HG03442 (cell line): ENCODE measurements around the gene ACSL5.
A peak's percentile ranks its signal among the peaks of the same experiment; 100 is the strongest.
"Not testable (repeated sequence)": the region's sequence is repeated elsewhere in the genome, so short reads cannot be mapped to it uniquely, and the experiment has no call there.

Source experiments
- ATAC-seq: cut with Tn5 transposase; IDR thresholded peaks from one replicate; pipeline ENCODE4 v1.9.1; 2021; ENCODE audit warnings: mild to moderate bottlenecking, moderate library complexity; ENCODE audit not compliant: unreplicated experiment

Gene ACSL5

GRCh38 chr10:112406806-112407205 is 32.9 kb downstream of the ACSL5 start:
- ATAC-seq, result not testable (repeated sequence)

DNA sequence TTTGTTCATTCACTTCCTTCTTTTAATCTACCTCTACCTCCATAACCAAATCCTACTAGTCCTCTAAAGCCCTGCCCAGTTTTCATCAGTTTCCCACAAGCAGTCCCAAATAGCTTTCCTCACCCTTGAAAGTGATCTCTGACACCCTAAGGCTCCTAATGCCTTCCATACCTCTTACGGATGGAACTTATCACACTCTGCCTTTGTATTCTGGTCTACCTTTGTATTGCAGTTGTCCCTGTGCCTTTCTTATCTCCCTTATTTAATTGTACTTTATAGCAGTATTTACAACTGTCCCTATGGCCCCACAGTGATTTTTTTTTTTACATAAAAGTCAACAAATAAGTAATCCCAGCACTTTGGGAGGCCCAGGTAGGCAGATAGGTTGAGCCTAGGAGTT is 33.8 kb downstream of the ACSL5 start:
- no peak for ATAC-seq

- ATAC-seq, result no peak
Observed at GRCh38 chr10:112409299-112409698, 35.4 kb downstream of the ACSL5 start.

- no peak for ATAC-seq
Observed at GRCh38 chr10:112409755-112410154, 35.8 kb downstream of the ACSL5 start.

DNA sequence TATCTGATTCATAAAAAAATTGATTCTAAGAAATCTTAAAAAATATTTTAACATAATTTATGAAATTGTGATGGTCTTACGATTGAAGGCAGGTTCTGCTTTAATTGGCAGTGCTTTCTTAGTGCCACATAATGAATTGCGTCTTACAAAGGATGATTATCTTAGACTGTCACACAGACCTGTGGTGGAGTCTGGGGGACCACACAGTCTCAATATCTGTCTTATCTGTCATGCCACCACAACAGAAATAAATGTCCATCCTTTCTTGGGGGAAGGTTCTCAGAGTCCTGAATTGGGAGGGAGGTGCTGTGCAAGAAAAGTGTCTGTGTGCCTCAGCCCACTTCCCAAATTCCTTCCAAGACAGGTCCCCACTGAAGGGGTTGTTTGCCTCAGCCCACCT is 38.8 kb downstream of the ACSL5 start:
- ATAC-seq, result no peak

DNA sequence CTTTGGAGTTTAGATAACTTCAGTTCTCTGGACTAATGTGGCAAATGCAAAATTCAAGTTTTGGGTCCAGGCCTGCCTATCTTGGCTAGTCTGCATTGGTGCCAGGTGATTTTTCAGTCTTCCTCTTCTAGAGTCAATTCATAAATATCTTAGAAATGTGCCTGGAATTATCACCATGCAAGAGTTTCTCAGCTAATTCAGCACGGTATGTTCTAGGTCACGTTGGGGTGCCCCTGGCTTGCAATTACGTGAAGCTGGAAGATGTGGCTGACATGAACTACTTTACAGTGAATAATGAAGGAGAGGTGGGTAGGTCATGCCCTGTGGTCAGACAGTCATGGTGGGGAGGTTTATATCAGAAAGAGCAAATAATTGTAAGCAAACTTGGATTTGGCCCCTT is 47.8 kb downstream of the ACSL5 start:
- no peak for ATAC-seq

DNA sequence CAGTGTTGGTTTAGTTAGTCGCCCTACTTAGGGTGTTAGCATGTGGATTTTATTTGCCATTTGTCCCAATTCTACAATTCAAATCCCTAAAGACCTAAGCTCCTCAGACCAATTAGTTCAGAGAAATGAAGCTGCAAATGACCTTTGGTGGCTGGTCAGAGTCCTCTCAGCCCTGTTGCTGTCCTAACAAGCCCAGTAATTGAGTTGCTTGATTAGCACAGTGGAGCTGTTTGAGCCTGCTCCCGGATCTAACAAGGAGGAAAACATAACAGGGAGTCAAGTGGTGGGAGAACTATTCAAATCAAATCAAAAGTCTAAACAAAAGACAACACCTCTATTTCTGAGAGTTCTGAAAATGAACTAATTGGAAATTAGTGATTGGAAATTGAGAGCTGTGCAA is 50.7 kb downstream of the ACSL5 start:
- ATAC-seq, result no peak

DNA sequence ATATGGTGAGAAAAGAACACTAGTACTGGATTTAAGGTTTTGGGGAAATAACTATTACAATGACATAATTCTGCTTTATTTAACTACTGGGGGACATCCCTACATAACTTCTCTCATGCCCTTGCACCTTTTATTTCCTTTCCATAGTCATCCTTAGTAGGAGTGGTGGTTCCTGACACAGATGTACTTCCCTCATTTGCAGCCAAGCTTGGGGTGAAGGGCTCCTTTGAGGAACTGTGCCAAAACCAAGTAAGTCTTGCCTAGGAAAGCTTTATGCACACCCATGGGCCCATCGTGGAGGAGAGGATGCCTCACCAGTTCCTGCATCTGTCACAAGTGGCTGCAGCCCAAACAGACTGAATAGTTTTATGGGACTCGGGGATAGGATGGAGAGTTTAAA is 52.2 kb downstream of the ACSL5 start:
- no peak for ATAC-seq

GRCh38 chr10:112429147-112429546 is 55.2 kb downstream of the ACSL5 start:
- no peak for ATAC-seq

DNA sequence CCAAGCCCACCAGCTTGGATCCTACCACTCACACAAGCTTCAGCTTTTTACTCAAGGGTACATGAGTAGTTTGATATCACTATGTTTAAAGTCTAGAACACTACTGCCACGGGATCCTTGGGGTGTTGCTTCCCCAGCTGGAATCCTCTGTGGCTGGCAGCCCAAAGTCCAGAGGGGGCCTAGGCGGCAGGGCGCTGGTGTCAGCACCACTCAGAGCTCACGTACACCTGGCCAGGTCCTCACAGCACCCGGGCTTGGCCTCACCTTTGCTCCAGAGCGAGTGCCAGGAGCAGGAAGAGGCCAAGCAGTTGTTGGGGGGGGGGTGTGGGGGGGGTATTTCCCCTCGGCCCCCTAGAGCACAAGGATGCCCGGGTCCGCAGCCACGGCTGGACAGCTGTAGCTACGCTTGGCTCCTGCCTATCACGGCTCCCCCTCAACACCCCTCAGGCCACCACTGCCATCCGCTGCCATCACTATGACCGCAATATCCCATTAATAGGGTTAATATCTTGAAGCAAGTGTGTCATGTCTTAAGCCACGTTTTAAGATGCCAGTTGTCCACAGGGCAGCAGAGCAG is 55.8 kb downstream of the ACSL5 start:
- no peak for ATAC-seq

DNA sequence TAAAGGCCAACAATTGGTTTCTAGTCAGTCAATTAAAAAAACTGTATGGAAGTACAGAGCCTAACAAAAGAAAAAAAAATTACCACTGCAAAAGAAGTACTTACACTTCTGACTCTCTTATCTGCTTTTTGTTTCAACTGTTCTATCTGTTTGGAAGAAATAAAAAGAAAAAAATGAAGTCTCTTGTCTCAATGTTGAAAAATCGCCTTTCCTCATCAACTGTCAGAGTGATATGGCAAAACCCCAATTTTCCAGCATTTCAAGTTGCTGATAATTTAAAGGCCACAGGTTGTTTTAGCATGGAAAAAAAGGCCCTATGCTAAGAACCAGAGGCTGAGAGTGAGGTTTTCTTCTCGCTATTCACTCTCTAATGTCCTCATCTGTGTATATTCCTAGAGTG is 59.2 kb downstream of the ACSL5 start:
- ATAC-seq, result no peak

DNA sequence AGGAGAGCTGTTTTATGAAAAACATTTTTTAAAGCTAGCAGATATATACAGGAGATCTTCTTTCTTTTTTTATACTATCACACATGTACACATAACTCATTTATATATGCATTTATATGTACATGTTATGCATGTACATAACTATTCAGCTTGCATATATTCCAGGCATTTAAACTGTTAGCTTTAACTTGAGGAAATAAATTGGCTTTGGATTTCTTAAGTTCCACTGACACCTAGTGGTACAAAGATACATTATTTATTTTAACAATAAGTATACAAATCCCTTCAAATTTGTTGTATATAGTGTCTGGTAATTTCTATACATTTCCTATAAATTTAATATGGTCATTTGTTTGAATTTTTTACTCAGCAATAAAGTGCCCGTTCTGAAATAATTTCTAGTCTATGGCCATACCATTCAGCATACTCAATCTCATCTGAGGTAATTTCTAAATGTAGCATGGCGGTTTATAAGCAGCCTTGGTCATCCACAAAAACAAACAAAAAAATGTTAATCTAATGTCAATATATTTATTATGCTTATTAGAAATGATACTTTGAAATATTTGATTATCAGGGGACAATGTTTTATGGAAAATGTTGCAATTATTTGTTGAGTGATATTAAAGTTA is 61.2 kb downstream of the ACSL5 start:
- no peak for ATAC-seq

DNA sequence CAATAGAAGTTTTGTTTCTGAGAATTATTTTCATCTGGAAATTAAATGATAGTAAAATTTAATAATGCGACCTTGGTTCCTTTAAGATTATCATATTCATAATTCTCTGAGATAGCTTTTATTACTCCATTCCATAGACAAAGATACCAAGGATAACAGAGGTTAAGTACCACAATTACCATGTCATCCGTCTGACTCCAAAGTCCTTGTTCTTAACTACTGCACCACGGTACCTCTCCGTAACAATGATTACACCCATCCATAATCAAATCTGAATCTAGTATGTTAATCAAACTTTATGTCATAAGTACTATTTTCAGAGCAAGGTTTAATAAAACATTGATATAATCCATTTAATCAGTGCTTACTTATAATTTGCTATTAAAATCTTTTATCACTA is 64.4 kb downstream of the ACSL5 start:
- no peak for ATAC-seq

DNA sequence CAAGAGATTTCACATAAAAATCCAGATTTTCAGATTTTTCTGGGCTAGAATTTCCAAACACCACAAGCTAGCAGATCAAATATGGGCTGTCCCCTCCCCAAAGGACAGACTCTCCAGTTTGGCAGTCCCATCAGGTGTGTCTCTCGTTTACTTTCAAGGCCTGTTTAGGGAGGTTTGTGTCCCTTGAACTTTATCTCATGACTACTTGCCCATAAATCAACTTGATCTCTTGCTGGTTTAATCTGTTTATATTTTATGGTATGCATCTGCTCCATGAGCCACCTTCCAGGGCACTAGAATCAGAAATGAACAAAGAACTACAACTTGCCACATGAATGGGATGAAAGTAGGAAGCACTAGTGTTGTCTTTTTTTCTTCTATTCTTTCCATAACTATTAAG is 67.6 kb downstream of the ACSL5 start:
- ATAC-seq, result no peak

GRCh38 chr10:112442063-112442462 is 68.1 kb downstream of the ACSL5 start:
- no peak for ATAC-seq

- no peak for ATAC-seq
Observed at GRCh38 chr10:112446055-112446854, 72.3 kb downstream of the ACSL5 start.

DNA sequence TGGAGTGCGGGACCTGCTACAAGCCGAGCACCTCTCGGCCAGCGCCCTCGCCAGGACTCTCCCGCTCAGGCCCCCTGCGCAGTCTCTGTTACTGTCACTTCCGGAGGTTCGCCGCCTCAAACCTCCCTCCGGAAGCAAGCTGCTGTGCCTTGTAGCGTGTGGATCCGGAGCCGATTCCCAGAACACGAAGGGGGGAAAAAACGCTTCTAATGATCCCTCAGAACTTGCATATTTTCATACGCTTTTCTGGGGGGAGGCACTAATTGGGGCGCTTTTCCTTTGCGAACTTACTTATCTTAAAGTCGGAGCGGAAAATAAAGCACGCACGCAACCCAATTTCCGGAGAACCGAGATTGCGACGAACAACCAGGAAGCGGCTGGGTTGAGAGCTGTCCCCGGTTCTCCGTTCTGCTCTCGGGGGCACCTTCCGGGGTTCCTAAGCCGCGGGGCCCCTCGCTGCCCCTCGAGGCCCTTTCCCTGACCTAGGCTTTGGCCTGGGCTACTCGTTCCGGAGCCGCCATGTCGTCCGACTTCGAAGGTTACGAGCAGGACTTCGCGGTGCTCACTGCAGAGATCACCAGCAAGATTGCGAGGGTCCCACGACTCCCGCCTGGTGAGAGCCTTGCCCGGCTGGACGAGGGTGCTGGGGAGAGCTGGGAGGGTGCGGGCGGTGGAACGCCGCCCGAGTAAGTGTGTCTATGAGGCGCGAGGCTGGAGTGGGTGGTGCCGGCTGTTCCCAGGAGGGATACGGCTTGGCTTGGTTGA is 73.1 kb downstream of the ACSL5 start, which contains the start of the genes VTI1A and ZDHHC6:
Gene VTI1A, plus strand, starts transcription at position 361 of the 765 bp plus-strand sequence. Its CDS starts 159 bp downstream, at position 520.
Gene ZDHHC6, minus strand, starts transcription at position 60 of the 765 bp plus-strand sequence. CDS start 1,478 bp downstream, outside the sequence.
- peak; percentile 90 for ATAC-seq

DNA sequence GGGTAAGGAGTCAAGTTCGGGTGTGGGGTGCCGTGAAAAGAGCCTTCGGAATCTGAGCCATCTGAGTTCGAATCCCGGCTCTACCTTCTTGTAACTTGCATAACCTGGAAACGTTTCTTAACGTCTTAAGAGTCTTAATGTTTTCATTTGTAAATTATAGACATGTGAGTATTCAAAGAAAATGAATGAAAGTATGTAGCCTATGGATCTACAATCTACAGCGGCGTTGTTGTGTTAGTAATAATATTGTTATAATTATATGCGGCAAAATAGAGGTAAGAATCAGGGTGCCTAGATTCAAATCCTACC is 73.7 kb downstream of the ACSL5 start:
- ATAC-seq, result no peak

GRCh38 chr10:112448888-112449287 is 75.0 kb downstream of the ACSL5 start:
- ATAC-seq, result no peak

DNA sequence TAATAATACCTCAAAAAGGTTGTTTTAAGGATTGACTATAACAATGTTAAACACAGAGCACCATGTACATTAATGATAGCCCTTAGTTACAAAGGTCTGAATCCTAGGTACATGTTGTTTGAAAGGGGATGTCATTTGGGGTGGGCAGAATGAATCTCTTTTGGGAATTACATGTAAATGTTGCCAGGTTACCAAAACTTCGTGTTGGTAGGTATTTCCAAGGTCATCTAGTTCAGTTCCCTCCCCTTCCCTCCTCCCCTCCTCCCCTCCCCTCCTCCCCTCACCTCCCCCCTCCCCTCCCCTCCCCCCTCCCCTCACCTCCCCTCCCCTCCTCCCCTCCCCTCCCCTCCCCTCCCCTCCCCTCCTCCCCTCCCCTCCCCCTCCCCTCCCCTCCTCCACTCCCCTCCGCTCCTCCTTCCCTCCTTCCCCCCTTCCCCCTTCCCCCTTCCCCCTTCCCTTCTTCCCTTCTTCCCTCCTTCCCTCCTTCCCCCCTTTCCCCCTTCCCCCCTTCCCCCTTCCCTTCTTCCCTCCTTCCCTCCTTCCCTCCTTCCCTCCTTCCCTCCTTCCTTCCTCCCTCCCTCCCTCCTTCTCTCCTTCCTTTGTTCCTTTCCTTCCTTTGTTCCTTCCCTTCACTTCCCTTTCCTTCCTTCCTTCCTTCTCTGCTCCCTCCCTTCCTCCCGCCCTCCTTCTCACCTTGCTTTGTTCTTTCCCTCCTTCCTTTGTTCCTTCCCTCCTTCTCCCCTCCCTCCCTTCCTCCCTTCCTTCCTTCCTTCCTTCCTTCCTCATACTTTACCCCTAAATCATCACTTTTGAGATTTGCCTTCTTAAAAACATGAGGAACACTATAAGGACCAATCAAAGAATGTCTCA is 81.2 kb downstream of the ACSL5 start:
- ATAC-seq, result no peak
